Left lung (tissue), 10 donors: ENCODE measurements around the gene RPTOR. TPM values are rescaled to one million over a fixed set of nuclear protein-coding genes. Genes with fewer than 3 reads are reported as not detected.

Experiments used
- ATAC-seq: fragments of 200-7000 bp; cut with Tn5 transposase; one replicate; pipeline ENCODE4 v1.9.1; 2020; ENCODE audit warnings: moderate library complexity
- DNase-seq, 4 donors: peaks; one replicate each; pipeline ENCODE4 v3.0.0-alpha.2; 2013 to 2020
- H3K27ac ChIP-seq, 2 donors: fragments of 200-600 bp; sonication (generic) in 1 of 2; one replicate each; pipeline versions ENCODE4 v1.5.0 to v1.8.0; 2020 to 2021
- H3K27me3 ChIP-seq, 2 donors: fragments of 200-600 bp; sonication (generic) in 1 of 2; one replicate each; pipeline versions ENCODE4 v1.5.0 to v1.8.0; 2020 to 2021
- H3K36me3 ChIP-seq, 2 donors: fragments of 200-600 bp; sonication (generic) in 1 of 2; one replicate each; pipeline versions ENCODE4 v1.5.0 to v1.8.0; 2020 to 2021
- H3K4me1 ChIP-seq, 2 donors: fragments of 200-600 bp; one replicate each; pipeline ENCODE4 v1.8.0; 2021
- H3K4me3 ChIP-seq, 2 donors: fragments of 200-600 bp; sonication (generic) in 1 of 2; one replicate each; pipeline versions ENCODE4 v1.5.0 to v1.8.0; 2020 to 2021; ENCODE audit warnings: mild to moderate bottlenecking in 1 of 2
- H3K9me3 ChIP-seq, 2 donors: fragments of 200-600 bp; sonication (generic) in 1 of 2; one replicate each; pipeline versions ENCODE4 v1.5.0 to v1.8.0; 2020 to 2021
- intact Hi-C, 2 donors: fragments of 100-400 bp; cut with DNase I; formaldehyde crosslinking; loops; one replicate each; pipeline versions ENCODE4 v1.11.2 to v1.14.2; 2022
- polyA plus RNA-seq, 6 donors: library from polyadenylated mRNA; unstranded; fragments of 120-200 nt; gene quantifications; one replicate each; pipeline ENCODE4 v1.2.1, GENCODE V29; 2013; ENCODE audit not compliant: insufficient read length in 6 of 6
- total RNA-seq, 2 donors: library from RNA; stranded (reverse); fragmentation: NEBNext Ultra II Directional; extraction: Animal tissue kit (Norgen Biotek cat#: 25700); gene quantifications; one replicate each; pipeline ENCODE4 v1.2.1, GENCODE V29; 2021
- TF ChIP-seq, protein P1 (sequence below), 2 donors: fragments of 200-600 bp; sonication (generic) in 1 of 2; IDR thresholded peaks; one replicate each; pipeline versions ENCODE4 v1.5.0 to v1.8.0; 2021; ENCODE audit warnings: antibody characterized with exemption in 2 of 2
- donor health status: DM: no; HTN: yes; CAD: no.
- donor health status: DM: no; HTN: no; CAD: no.

The RPTOR gene
- total and polyA plus RNA-seq, 8 donors, result 14.2 to 39.2 (median 20.7) TPM

DNA sequence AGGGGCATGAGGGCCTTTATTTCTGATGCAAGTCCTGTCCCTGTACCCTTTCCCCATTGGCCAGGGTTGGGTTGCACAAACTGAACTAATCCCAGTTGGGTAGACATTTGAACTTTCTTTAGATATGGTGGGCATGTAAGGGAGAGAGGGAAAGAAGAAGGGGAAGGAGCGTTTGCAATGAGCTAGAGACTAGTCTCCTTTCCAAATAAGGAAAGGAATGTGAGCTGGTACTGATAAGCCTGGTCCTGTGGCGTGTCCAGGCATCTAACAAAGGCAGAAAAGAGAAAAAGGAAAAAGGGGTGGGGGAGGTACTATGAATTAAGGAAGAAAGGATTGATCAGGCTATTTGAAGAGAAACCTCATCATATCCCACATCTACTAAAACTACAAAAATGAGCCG lies 467.3 kb downstream of the RPTOR start:
- no peaks in the 10 kb centered on the region for H3K36me3 ChIP-seq
- TF ChIP-seq, protein P1, sequence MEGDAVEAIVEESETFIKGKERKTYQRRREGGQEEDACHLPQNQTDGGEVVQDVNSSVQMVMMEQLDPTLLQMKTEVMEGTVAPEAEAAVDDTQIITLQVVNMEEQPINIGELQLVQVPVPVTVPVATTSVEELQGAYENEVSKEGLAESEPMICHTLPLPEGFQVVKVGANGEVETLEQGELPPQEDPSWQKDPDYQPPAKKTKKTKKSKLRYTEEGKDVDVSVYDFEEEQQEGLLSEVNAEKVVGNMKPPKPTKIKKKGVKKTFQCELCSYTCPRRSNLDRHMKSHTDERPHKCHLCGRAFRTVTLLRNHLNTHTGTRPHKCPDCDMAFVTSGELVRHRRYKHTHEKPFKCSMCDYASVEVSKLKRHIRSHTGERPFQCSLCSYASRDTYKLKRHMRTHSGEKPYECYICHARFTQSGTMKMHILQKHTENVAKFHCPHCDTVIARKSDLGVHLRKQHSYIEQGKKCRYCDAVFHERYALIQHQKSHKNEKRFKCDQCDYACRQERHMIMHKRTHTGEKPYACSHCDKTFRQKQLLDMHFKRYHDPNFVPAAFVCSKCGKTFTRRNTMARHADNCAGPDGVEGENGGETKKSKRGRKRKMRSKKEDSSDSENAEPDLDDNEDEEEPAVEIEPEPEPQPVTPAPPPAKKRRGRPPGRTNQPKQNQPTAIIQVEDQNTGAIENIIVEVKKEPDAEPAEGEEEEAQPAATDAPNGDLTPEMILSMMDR (IDR thresholded peaks at IDR 0.05), result no peak
- ATAC-seq (no peak), DNase-seq (no peak)
- intact Hi-C loops, result no loop called here
- no peaks in the 10 kb centered on the region for H3K27me3 ChIP-seq
- H3K9me3 ChIP-seq, result peaks cover 0 to 17% of the 10 kb centered on the region in 2 donors
- no peak overlapping the region for H3K27ac ChIP-seq
- H3K4me1 ChIP-seq, result no peaks in the 10 kb centered on the region
- H3K4me3 ChIP-seq, result no peak overlapping the region

DNA sequence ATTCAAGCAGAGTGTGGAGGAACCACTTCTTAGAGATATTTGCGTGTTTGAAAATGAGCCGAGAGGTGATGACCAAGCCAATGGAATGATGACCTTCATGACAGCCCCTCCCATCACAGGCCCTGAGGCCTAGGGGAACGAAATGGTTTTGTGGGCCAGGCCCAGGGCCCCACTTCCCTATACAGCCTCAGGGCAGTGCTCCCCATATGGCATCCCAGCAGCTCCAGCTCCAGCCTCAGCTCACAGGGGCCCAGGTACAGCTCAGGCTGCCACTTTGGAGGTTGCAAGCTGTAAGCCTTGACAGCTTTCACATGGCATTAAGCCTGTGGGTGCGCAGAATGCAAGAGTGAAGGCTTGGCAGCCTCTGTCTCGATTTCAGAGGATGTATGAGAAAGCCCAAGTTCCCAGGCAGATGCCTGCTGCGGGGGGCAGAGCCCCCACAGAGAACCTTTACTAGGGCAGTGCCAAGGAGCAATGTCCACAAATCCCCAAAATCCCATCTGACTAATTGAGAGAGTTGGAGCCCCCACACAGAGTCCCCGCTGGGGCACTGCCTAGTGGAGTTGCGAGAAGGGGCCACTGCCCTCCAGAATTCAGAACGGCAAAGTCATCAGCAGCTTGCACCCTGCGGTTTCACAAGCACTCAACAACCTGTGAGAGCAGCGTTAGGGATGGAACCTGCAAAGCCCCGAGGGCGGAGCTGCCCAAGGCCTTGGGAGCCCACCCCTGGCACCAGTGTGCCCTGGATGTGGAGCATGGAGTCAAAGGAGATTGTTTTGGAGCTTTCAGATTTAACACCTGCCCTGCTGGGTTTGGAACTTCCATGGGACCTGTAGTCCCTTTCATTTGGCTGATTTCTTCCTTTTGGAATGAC lies 468.2 kb downstream of the RPTOR start:
- Histone ChIP-seq H3K4me3 (no peak overlapping the region), H3K4me1 (peaks cover 2 to 6% of the 10 kb centered on the region in 2 donors), H3K27ac (no peak overlapping the region), H3K27me3 (no peaks in the 10 kb centered on the region), H3K36me3 (no peaks in the 10 kb centered on the region), H3K9me3 (peaks cover 0 to 17% of the 10 kb centered on the region in 2 donors)
- intact Hi-C loops, result no loop called here
- DNase-seq, result peak in 1 of 4 donors; percentile 45
- TF ChIP-seq, protein P1 (IDR thresholded peaks at IDR 0.05), result no peak
- ATAC-seq, result no peak

DNA sequence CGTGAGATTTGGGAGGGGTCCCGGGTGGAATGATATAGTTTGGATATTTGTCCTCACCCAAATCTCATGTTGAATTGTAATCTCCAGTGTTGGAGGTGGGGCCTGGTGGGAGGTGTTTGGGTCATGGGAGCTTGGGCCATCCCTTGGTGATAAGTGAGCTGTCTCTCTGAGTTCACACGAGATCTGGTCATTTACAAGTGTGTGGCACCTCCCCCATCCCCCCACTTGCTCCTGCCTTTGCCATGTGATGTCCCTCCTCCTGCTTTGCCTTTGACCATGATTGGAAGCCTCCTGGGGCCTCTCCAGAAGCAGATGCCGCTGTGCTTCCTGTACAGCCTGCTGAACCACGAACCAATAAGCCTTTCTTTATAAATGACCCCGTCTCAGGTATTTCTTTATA lies 469.0 kb downstream of the RPTOR start:
- Histone ChIP-seq H3K4me3 (no peak overlapping the region), H3K27ac (no peak overlapping the region)
- no peak for ATAC-seq

DNA sequence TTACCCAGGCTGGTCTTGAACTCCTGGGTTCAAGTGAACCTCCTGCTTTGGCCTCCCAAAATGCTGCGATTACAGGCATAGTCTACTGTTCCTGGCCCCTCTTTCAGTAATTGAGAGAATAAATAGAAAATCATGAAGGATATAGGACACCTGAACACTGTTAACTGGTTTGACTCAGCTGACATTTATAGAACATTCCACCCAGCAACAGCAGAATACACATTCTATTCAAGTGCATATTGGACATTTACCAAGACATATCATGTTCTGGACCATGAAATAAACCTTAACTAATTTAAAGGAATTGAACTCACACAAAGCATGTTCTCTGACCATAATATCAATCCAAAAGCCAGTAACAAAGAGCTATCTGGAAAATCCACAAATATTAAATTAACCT lies 470.5 kb downstream of the RPTOR start:
- no peaks in the 10 kb centered on the region for H3K36me3 ChIP-seq
- H3K9me3 ChIP-seq, result peaks cover 0 to 17% of the 10 kb centered on the region in 2 donors
- no peak overlapping the region for H3K4me3 ChIP-seq
- no peak overlapping the region for H3K27ac ChIP-seq
- ATAC-seq (no peak), DNase-seq (no peak)
- TF ChIP-seq, protein P1 (IDR thresholded peaks at IDR 0.05), result no peak
- no peaks in the 10 kb centered on the region for H3K27me3 ChIP-seq
- intact Hi-C loops, result no loop called here
- H3K4me1 ChIP-seq, result peaks cover 4 to 28% of the 10 kb centered on the region in 2 donors

More for the DNA sequence above, 469.0 kb downstream of the RPTOR start:
- peak in 1 of 4 donors; percentile 8 for DNase-seq
- Histone ChIP-seq H3K36me3 (no peaks in the 10 kb centered on the region), H3K9me3 (peaks cover 0 to 17% of the 10 kb centered on the region in 2 donors), H3K4me1 (peaks cover 4 to 14% of the 10 kb centered on the region in 2 donors), H3K27me3 (no peaks in the 10 kb centered on the region)
- TF ChIP-seq, protein P1 (IDR thresholded peaks at IDR 0.05), result no peak
- intact Hi-C loops, result no loop called here

Other genes with a start within 250 kb of the RPTOR start
- 10 to 100 TPM; 18.8 to 24.9 TPM for gene ENDOV, start 129.7 kb upstream of the RPTOR start, total RNA-seq
- 10 to 100 TPM; 37.1 to 49.9 (median 44.0) TPM for gene ENDOV, start 129.7 kb upstream of the RPTOR start, polyA plus RNA-seq
- under 1 TPM; 0.17 to 0.37 TPM for gene NPTX1, start 68.2 kb upstream of the RPTOR start, total RNA-seq
- 1 to 10 TPM; 3.8 to 9.1 (median 7.8) TPM for gene NPTX1, start 68.2 kb upstream of the RPTOR start, polyA plus RNA-seq